Measurements from ENCODE around the gene KRT1.

KRT1 gene

GRCh38 chr12:52691076-52691840 lies 11.1 kb upstream of the KRT1 start:
- no peak for DNase-seq (ENCODE audit: insufficient read length, low spot score)
- no peak for FAIRE-seq
- no peak for TF ChIP-seq POLR2A (IDR thresholded peaks at IDR 0.05; ENCODE audit: low read depth, low read length)

- FAIRE-seq (no peak), DNase-seq (ENCODE audit: insufficient read length, low spot score) (no peak)
- TF ChIP-seq POLR2A (IDR thresholded peaks at IDR 0.05; ENCODE audit: low read depth, low read length): no peak
These were observed 10.3 kb upstream of the KRT1 start for GRCh38 chr12:52690351-52691075.

GRCh38 chr12:52689936-52690335 lies 9.7 kb upstream of the KRT1 start:
- no peak for TF ChIP-seq POLR2A (IDR thresholded peaks at IDR 0.05; ENCODE audit: low read depth, low read length)
- DNase-seq (ENCODE audit: insufficient read length, low spot score): no peak
- no peak for FAIRE-seq

GRCh38 chr12:52689239-52689638 lies 9.0 kb upstream of the KRT1 start:
- DNase-seq (ENCODE audit: insufficient read length, low spot score): no peak
- FAIRE-seq: no peak
- no peak for TF ChIP-seq POLR2A (IDR thresholded peaks at IDR 0.05; ENCODE audit: low read depth, low read length)

GRCh38 chr12:52688481-52688880 lies 8.3 kb upstream of the KRT1 start:
- FAIRE-seq (no peak), DNase-seq (ENCODE audit: insufficient read length, low spot score) (no peak)
- no peak for TF ChIP-seq POLR2A (IDR thresholded peaks at IDR 0.05; ENCODE audit: low read depth, low read length)

- no peak for DNase-seq (ENCODE audit: insufficient read length, low spot score)
These were observed 7.5 kb upstream of the KRT1 start for GRCh38 chr12:52687497-52688385.

GRCh38 chr12:52686756-52687487 lies 6.7 kb upstream of the KRT1 start:
- TF ChIP-seq POLR2A (IDR thresholded peaks at IDR 0.05; ENCODE audit: low read depth, low read length): no peak
- FAIRE-seq: no peak
- DNase-seq (ENCODE audit: insufficient read length, low spot score): no peak

More at GRCh38 chr12:52687497-52688385, 7.5 kb upstream of the KRT1 start:
- no peak for FAIRE-seq
- TF ChIP-seq POLR2A (IDR thresholded peaks at IDR 0.05; ENCODE audit: low read depth, low read length): no peak

- no peak for DNase-seq (ENCODE audit: insufficient read length, low spot score)
- no peak for FAIRE-seq
These were observed 5.9 kb upstream of the KRT1 start for GRCh38 chr12:52686063-52686462.

GRCh38 chr12:52685406-52685890 lies 5.2 kb upstream of the KRT1 start:
- DNase-seq (ENCODE audit: insufficient read length, low spot score) (no peak), FAIRE-seq (no peak)
- TF ChIP-seq POLR2A (IDR thresholded peaks at IDR 0.05; ENCODE audit: low read depth, low read length): no peak

More at GRCh38 chr12:52686063-52686462, 5.9 kb upstream of the KRT1 start:
- TF ChIP-seq POLR2A (IDR thresholded peaks at IDR 0.05; ENCODE audit: low read depth, low read length): no peak

- DNase-seq (ENCODE audit: insufficient read length, low spot score) (no peak), FAIRE-seq (no peak)
- TF ChIP-seq POLR2A (IDR thresholded peaks at IDR 0.05; ENCODE audit: low read depth, low read length): no peak
These were observed 4.2 kb upstream of the KRT1 start for GRCh38 chr12:52684431-52684830.

GRCh38 chr12:52683575-52684300 lies 3.5 kb upstream of the KRT1 start:
- FAIRE-seq: no peak

GRCh38 chr12:52682938-52683574 lies 2.8 kb upstream of the KRT1 start:
- DNase-seq (ENCODE audit: insufficient read length, low spot score): no peak
- FAIRE-seq: no peak
- TF ChIP-seq POLR2A (IDR thresholded peaks at IDR 0.05; ENCODE audit: low read depth, low read length): no peak

More at GRCh38 chr12:52683575-52684300, 3.5 kb upstream of the KRT1 start:
- TF ChIP-seq POLR2A (IDR thresholded peaks at IDR 0.05; ENCODE audit: low read depth, low read length): no peak
- no peak for DNase-seq (ENCODE audit: insufficient read length, low spot score)
